GM20000 (cell line): ENCODE measurements around the gene SECTM1.
A peak's percentile ranks its signal among the peaks of the same experiment; 100 is the strongest.

Experiments
- DNase-seq: peaks from one replicate; pipeline ENCODE4 v3.0.0; 2012; ENCODE audit warnings: low spot score
- CTCF ChIP-seq: IDR thresholded peaks from 2 replicates; pipeline ENCODE4 v1.5.1; 2012; ENCODE audit warnings: mild to moderate bottlenecking, control low read depth; ENCODE audit errors: extremely low read depth, missing control alignments

The SECTM1 gene

GRCh38 chr17:82371333-82372248, 38.0 kb upstream of the SECTM1 start, which contains the start of gene UTS2R:
UTS2R (plus strand) TSS chr17:82371765; CDS start chr17:82374325, 2,560 bp downstream.
- no peak for DNase-seq
- TF ChIP-seq CTCF = no peak

- peak; percentile 75 for DNase-seq
- no peak for TF ChIP-seq CTCF
Observed at GRCh38 chr17:82370471-82371332, 37.1 kb upstream of the SECTM1 start.

- TF ChIP-seq CTCF = no peak
- DNase-seq = no peak
Observed at GRCh38 chr17:82369211-82369610, 35.6 kb upstream of the SECTM1 start.

- no peak for DNase-seq
- TF ChIP-seq CTCF = no peak
Observed at GRCh38 chr17:82367724-82368524, 34.4 kb upstream of the SECTM1 start.

GRCh38 chr17:82366749-82367148, 33.2 kb upstream of the SECTM1 start:
- no peak for DNase-seq
- no peak for TF ChIP-seq CTCF

GRCh38 chr17:82365606-82366295, 32.2 kb upstream of the SECTM1 start:
- no peak for TF ChIP-seq CTCF
- no peak for DNase-seq
